Thyroid gland (tissue), 4 donors: Measurements from ENCODE around the gene SMARCAD1.

Experiments used
- POLR2A ChIP-seq, 2 donors: fragments of 450-650 bp; IDR thresholded peaks; one replicate each; pipeline ENCODE4 v1.6.1; 2017; ENCODE audit warnings: antibody characterized with exemption in 2 of 2, mild to moderate bottlenecking in 2 of 2, moderate library complexity in 1 of 2
- TF ChIP-seq, protein P1 (sequence below), 6 experiments: fragments of 200-600 bp in 3 of 6; fragments of 450-650 bp in 3 of 6; sonication (generic) in 3 of 6; IDR thresholded peaks; one replicate each; pipeline ENCODE4 v1.5.1; 2016 to 2019; ENCODE audit warnings: antibody characterized with exemption in 6 of 6, mild to moderate bottlenecking in 2 of 6, inconsistent platforms in 1 of 6, moderate library complexity in 1 of 6

DNA sequence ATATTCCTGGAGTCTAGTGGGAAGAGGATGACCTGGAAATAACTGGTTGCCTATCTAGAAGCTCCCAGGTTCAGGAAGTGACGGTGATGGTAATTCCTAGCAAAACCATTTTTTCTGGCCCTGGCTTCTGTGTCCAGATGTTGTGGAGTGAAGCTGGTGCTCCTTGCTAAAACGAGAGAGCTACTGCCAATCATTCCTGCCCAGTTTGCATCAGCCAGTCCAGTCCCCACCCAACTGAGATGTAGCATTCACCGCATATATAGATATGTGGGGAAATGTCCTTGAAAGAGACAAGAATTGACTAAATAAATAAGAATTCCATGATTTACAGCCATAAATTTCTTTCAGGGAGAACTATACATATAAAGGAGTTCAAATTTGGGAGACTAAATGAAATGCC is 128.6 kb downstream of the SMARCAD1 start:
- TF ChIP-seq, protein P1, sequence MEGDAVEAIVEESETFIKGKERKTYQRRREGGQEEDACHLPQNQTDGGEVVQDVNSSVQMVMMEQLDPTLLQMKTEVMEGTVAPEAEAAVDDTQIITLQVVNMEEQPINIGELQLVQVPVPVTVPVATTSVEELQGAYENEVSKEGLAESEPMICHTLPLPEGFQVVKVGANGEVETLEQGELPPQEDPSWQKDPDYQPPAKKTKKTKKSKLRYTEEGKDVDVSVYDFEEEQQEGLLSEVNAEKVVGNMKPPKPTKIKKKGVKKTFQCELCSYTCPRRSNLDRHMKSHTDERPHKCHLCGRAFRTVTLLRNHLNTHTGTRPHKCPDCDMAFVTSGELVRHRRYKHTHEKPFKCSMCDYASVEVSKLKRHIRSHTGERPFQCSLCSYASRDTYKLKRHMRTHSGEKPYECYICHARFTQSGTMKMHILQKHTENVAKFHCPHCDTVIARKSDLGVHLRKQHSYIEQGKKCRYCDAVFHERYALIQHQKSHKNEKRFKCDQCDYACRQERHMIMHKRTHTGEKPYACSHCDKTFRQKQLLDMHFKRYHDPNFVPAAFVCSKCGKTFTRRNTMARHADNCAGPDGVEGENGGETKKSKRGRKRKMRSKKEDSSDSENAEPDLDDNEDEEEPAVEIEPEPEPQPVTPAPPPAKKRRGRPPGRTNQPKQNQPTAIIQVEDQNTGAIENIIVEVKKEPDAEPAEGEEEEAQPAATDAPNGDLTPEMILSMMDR (IDR thresholded peaks at IDR 0.05), result no peak
- no peak for TF ChIP-seq POLR2A (IDR thresholded peaks at IDR 0.05)
